ENCODE data around the gene PSG7. TPM values are rescaled to one million over a fixed set of nuclear protein-coding genes. Genes with fewer than 3 reads are reported as not detected.
"Not testable (repeated sequence)": the region's sequence is repeated elsewhere in the genome, so short reads cannot be mapped to it uniquely, and the experiment has no call there.

Gene PSG7
- total RNA-seq, 2 experiments from 2014 or later, result not detected

- H3K4me3 Mint-ChIP-seq; DNase-seq; H3K27ac Mint-ChIP-seq; POLR2A ChIA-PET; CTCF ChIA-PET; H3K27me3 Mint-ChIP-seq; H3K4me1 Mint-ChIP-seq; H3K9me3 Mint-ChIP-seq; H3K36me3 Mint-ChIP-seq (ENCODE audit: low read depth): not testable (repeated sequence)
These were observed 37.9 kb downstream of the PSG7 start for GRCh38 chr19:42899110-42899509.

- H3K27ac Mint-ChIP-seq; POLR2A ChIA-PET; DNase-seq; CTCF ChIA-PET; H3K4me1 Mint-ChIP-seq; H3K36me3 Mint-ChIP-seq (ENCODE audit: low read depth); H3K9me3 Mint-ChIP-seq; H3K4me3 Mint-ChIP-seq; H3K27me3 Mint-ChIP-seq: not testable (repeated sequence)
These were observed 38.4 kb downstream of the PSG7 start for GRCh38 chr19:42898656-42899055.

GRCh38 chr19:42897729-42898128 lies 39.3 kb downstream of the PSG7 start:
- H3K9me3 Mint-ChIP-seq; DNase-seq; H3K27me3 Mint-ChIP-seq; H3K27ac Mint-ChIP-seq; H3K36me3 Mint-ChIP-seq (ENCODE audit: low read depth); POLR2A ChIA-PET; H3K4me1 Mint-ChIP-seq; CTCF ChIA-PET; H3K4me3 Mint-ChIP-seq: not testable (repeated sequence)

GRCh38 chr19:42890446-42890845 lies 46.6 kb downstream of the PSG7 start:
- H3K4me3 Mint-ChIP-seq; H3K27me3 Mint-ChIP-seq; DNase-seq; H3K4me1 Mint-ChIP-seq; CTCF ChIA-PET; H3K9me3 Mint-ChIP-seq; H3K36me3 Mint-ChIP-seq (ENCODE audit: low read depth); H3K27ac Mint-ChIP-seq; POLR2A ChIA-PET: not testable (repeated sequence)

GRCh38 chr19:42887876-42888445 lies 49.0 kb downstream of the PSG7 start:
- H3K36me3 Mint-ChIP-seq (ENCODE audit: low read depth); H3K4me1 Mint-ChIP-seq; H3K4me3 Mint-ChIP-seq; H3K27ac Mint-ChIP-seq; H3K27me3 Mint-ChIP-seq; CTCF ChIA-PET; POLR2A ChIA-PET; H3K9me3 Mint-ChIP-seq; DNase-seq: not testable (repeated sequence)

GRCh38 chr19:42882730-42883129 lies 54.3 kb downstream of the PSG7 start:
- H3K27me3 Mint-ChIP-seq; H3K9me3 Mint-ChIP-seq; POLR2A ChIA-PET; H3K4me3 Mint-ChIP-seq; DNase-seq; H3K4me1 Mint-ChIP-seq; H3K27ac Mint-ChIP-seq; H3K36me3 Mint-ChIP-seq (ENCODE audit: low read depth): not testable (repeated sequence)
- CTCF ChIA-PET, result interaction anchor here (0.6 to 1.6 kb wide), 2 partner anchors 35 to 40 kb away, joined by 3 read pairs; partner anchors contain the start of gene PSG6

GRCh38 chr19:42882010-42882409 lies 55.0 kb downstream of the PSG7 start:
- H3K27ac Mint-ChIP-seq; H3K9me3 Mint-ChIP-seq; H3K27me3 Mint-ChIP-seq; H3K4me1 Mint-ChIP-seq; DNase-seq; CTCF ChIA-PET; POLR2A ChIA-PET; H3K36me3 Mint-ChIP-seq (ENCODE audit: low read depth); H3K4me3 Mint-ChIP-seq: not testable (repeated sequence)

- H3K9me3 Mint-ChIP-seq; H3K27ac Mint-ChIP-seq; H3K4me3 Mint-ChIP-seq; POLR2A ChIA-PET; DNase-seq; H3K4me1 Mint-ChIP-seq; H3K36me3 Mint-ChIP-seq (ENCODE audit: low read depth); H3K27me3 Mint-ChIP-seq; CTCF ChIA-PET: not testable (repeated sequence)
These were observed 55.7 kb downstream of the PSG7 start for GRCh38 chr19:42881279-42881678.

- H3K4me1 Mint-ChIP-seq; H3K27ac Mint-ChIP-seq; H3K36me3 Mint-ChIP-seq (ENCODE audit: low read depth); POLR2A ChIA-PET; H3K27me3 Mint-ChIP-seq; H3K4me3 Mint-ChIP-seq; H3K9me3 Mint-ChIP-seq; DNase-seq; CTCF ChIA-PET: not testable (repeated sequence)
These were observed 56.4 kb downstream of the PSG7 start for GRCh38 chr19:42880621-42881020.

GRCh38 chr19:42879613-42880012 lies 57.4 kb downstream of the PSG7 start, which contains the start of gene PSG1:
PSG1 (minus strand) TSS chr19:42879713; CDS start chr19:42879581, 132 bp downstream.
- no peaks in the 10 kb centered on the region for H3K4me1 Mint-ChIP-seq
- H3K27ac Mint-ChIP-seq, result no peak within 1 kb of the TSS
- H3K27me3 Mint-ChIP-seq, result peaks cover 1% of the 10 kb centered on the region
- no peaks in the 10 kb centered on the region for H3K9me3 Mint-ChIP-seq
- no peak within 1 kb of the TSS for H3K4me3 Mint-ChIP-seq
- DNase-seq, result no peak
- CTCF ChIA-PET, result no interaction called here
- POLR2A ChIA-PET, result no interaction called here
- H3K36me3 Mint-ChIP-seq (ENCODE audit: low read depth), result no peaks in the 10 kb centered on the region

GRCh38 chr19:42876596-42876995 lies 60.4 kb downstream of the PSG7 start:
- H3K9me3 Mint-ChIP-seq; H3K27me3 Mint-ChIP-seq; H3K4me1 Mint-ChIP-seq; DNase-seq; H3K27ac Mint-ChIP-seq; H3K4me3 Mint-ChIP-seq; CTCF ChIA-PET; POLR2A ChIA-PET; H3K36me3 Mint-ChIP-seq (ENCODE audit: low read depth): not testable (repeated sequence)

GRCh38 chr19:42875881-42876280 lies 61.1 kb downstream of the PSG7 start:
- POLR2A ChIA-PET; H3K36me3 Mint-ChIP-seq (ENCODE audit: low read depth); H3K27me3 Mint-ChIP-seq; H3K4me1 Mint-ChIP-seq; H3K9me3 Mint-ChIP-seq; H3K4me3 Mint-ChIP-seq; DNase-seq; H3K27ac Mint-ChIP-seq; CTCF ChIA-PET: not testable (repeated sequence)

GRCh38 chr19:42874901-42875813 lies 61.9 kb downstream of the PSG7 start:
- DNase-seq; H3K4me1 Mint-ChIP-seq; H3K27ac Mint-ChIP-seq; H3K27me3 Mint-ChIP-seq; POLR2A ChIA-PET; CTCF ChIA-PET; H3K4me3 Mint-ChIP-seq; H3K36me3 Mint-ChIP-seq (ENCODE audit: low read depth); H3K9me3 Mint-ChIP-seq: not testable (repeated sequence)

GRCh38 chr19:42874136-42874535 lies 62.9 kb downstream of the PSG7 start:
- POLR2A ChIA-PET; H3K9me3 Mint-ChIP-seq; H3K36me3 Mint-ChIP-seq (ENCODE audit: low read depth); H3K27me3 Mint-ChIP-seq; CTCF ChIA-PET; H3K4me3 Mint-ChIP-seq; DNase-seq; H3K4me1 Mint-ChIP-seq; H3K27ac Mint-ChIP-seq: not testable (repeated sequence)
